HG02798 (cell line): Measurements from ENCODE around the gene NCAPG.

ENCODE experiments used
- ATAC-seq: cut with Tn5 transposase; IDR thresholded peaks from one replicate; pipeline ENCODE4 v1.9.1; 2021; ENCODE audit warnings: mild to moderate bottlenecking; ENCODE audit not compliant: unreplicated experiment, poor library complexity

The NCAPG gene

DNA sequence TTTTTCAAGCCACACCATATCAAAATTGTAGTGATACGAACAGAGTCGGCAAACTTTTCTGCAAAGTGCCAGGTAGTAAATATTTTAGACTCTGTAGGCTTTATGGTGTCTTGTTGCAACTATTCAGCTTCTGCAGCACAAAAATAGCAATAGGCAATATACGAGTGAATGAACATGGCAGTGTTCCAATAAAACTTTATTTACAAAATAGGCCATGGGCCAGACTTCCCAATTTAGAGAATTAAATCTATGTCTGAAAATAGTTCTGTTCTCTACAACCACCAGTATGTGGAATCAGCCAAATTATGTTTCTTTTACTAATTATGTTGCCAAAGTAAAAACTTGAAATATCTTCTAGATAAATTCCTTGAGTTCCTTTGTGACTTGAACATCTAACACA lies 56.5 kb downstream of the NCAPG start:
- ATAC-seq = no peak

- ATAC-seq = no peak
Observed at GRCh38 chr4:17869327-17869726, 58.5 kb downstream of the NCAPG start.

DNA sequence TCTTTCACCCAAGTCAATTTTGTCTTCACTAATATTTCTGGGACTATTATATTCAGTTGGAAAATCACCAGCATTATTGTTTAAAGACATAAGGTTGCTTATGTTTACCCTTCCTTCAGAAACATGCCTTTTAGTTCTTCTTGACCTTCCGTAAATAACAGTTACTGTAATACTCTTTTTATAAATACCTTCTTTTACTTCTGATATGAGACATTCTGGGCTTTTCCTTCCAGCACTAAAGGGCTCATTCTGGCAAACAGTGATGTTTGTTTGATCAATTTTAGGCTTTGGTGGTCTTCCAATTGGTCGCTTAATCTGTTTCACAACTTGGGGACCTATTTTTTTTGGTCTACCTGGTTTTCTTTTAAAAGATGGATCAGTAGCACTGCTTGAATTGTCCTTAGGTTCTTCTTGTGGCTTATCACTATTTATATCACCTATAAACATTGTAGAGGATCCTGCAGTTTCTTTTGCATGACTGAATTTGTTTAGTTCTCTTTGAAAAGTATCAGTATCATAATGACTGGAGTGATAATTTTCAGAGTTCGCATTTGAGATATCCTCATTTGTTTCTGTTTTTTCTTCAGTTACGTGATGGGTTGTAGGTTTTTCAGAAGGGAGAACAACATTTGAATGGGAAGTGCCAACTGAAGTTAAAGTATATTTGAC lies 64.8 kb downstream of the NCAPG start:
- ATAC-seq = peak; percentile 95

- no peak for ATAC-seq
Observed at GRCh38 chr4:17876943-17877342, 66.2 kb downstream of the NCAPG start.

DNA sequence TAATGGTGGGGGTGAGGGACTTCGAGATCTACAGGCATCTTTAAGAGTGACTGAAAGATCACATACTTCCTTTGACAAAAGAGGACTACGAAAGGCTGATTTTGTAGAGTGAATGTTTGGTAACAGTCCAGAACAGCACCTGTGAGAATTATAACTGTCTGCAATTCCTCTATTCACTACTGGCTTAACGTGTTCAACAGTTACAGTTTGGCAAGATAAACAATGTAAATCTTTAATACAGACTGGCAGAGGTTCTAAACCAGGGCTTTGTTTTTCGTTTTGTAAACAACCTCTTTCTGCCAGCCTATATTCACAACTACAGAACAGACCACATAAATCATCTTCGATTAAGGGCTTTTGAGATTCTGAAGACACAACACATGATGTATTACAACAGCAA lies 66.9 kb downstream of the NCAPG start:
- ATAC-seq = no peak

GRCh38 chr4:17884063-17884462 lies 73.3 kb downstream of the NCAPG start:
- ATAC-seq = no peak

DNA sequence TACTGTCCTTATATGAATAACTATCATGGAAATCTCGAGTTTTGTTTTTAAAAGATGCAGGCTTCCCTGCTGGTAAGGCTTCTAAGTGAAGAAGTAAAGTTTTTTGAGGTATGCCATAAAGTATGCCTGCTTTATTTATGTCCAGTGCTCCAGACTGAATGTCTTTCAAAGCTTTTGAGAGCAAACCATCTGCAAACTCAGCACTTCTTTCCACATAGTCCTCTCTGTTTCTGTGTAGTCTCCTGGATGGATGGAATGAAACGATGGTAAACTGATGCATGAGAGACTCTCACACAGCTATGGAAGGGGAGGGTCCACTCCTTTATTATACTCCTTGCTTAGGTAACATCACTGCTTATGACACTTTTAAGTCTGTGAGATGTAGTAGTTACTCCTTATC lies 73.7 kb downstream of the NCAPG start:
- no peak for ATAC-seq

DNA sequence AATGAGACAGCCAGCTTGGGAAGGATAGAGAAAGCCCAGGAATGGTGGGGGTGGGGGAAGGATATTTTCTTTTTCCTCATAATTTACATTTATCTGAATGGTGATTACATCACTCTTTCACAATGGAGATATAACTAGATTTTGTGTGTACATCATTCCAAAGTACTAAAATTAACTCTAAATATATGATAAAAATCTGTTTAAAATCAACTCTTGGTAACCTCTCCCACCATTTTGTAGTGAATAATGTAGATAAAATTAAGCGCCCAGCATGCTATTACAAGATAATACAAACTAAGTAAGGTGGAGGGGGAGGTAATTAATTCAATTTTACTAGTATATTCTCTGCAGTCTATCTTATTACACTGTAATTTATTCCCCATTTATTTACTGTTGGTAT lies 78.9 kb downstream of the NCAPG start:
- no peak for ATAC-seq

GRCh38 chr4:17894421-17894820 lies 83.6 kb downstream of the NCAPG start:
- no peak for ATAC-seq
